GM10266 (cell line): ENCODE measurements around the gene PBX1.

Source experiments
- DNase-seq: peaks from one replicate; pipeline ENCODE4 v3.0.0; 2012; ENCODE audit errors: extremely low spot score
- CTCF ChIP-seq: IDR thresholded peaks from 2 replicates; pipeline ENCODE4 v1.5.1; 2012; ENCODE audit warnings: mild to moderate bottlenecking, low read depth; ENCODE audit not compliant: control insufficient read depth, insufficient read depth; ENCODE audit errors: missing control alignments

Gene PBX1

DNA sequence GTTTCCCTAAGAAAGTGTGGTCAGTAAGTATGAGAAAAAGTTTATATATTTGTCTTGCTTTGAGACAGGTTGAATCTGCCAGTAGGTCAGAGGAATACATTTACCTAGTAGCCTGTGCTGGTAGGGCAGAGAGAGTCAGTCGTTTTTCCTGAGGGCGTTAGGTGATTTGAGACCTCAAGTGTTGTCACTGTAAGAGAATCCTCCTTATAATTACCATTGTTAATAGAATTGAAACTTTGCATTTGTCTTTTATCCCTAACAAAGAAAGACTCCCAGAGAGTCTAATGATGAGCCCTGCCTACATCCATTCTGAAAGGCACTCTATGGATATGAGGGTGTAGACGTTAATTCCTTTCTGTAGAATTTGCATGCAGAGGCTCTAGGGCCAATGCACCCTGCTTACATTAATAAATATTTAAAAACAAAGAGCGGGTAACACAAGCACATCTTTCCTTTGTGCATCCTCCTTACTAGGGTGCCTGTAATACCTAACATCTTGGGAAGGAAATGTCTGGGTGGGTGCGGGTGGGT, 16.4 kb downstream of the PBX1 start:
- TF ChIP-seq CTCF: no peak
- DNase-seq: no peak

GRCh38 chr1:164576291-164577271, 17.6 kb downstream of the PBX1 start:
- TF ChIP-seq CTCF: no peak
- no peak for DNase-seq

GRCh38 chr1:164577291-164577690, 18.3 kb downstream of the PBX1 start:
- no peak for DNase-seq
- TF ChIP-seq CTCF: no peak

- TF ChIP-seq CTCF: no peak
- DNase-seq: no peak
Observed at GRCh38 chr1:164578479-164579200, 19.7 kb downstream of the PBX1 start.

GRCh38 chr1:164579381-164579780, 20.4 kb downstream of the PBX1 start:
- no peak for TF ChIP-seq CTCF
- no peak for DNase-seq

- no peak for DNase-seq
- no peak for TF ChIP-seq CTCF
Observed at GRCh38 chr1:164581762-164582161, 22.8 kb downstream of the PBX1 start.

DNA sequence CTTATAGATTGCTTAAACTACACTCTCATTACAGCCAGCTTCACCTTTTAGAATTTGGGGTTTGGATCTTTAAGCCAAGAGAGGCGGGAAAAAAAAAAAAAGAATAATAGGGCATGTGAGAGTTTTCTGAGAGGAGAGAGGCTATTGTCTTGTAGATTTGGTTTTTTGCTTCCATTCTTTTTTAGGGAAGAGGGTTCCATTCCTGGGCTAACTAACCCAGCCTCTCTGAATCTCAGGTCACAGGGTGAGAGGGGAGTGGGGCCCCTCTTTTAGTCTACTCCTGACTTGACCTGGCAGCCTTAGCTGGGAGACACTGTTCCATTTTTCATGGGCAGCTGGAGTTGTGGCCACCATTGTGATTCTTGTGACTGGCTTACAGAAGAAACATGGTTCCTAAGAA, 24.2 kb downstream of the PBX1 start:
- no peak for TF ChIP-seq CTCF
- no peak for DNase-seq
